Neural crest cell (in vitro differentiated cells): ENCODE data around the gene MAP3K21. TPM values are rescaled to one million over a fixed set of nuclear protein-coding genes. Genes with fewer than 3 reads are reported as not detected.

Source experiments
- DNase-seq: peaks from one replicate; pipeline ENCODE4 v3.0.0; 2021; ENCODE audit warnings: low read depth, mixed read lengths, low spot score
- H3K27ac Mint-ChIP-seq: one replicate; pipeline ENCODE4 v1.8.0; 2021; ENCODE audit warnings: mild to moderate bottlenecking, mixed read lengths; ENCODE audit not compliant: unreplicated experiment
- H3K27me3 Mint-ChIP-seq: 2 replicates; pipeline ENCODE4 v1.8.0; 2021; ENCODE audit warnings: low read depth, mild to moderate bottlenecking, mixed read lengths
- H3K36me3 Mint-ChIP-seq: 2 replicates; pipeline ENCODE4 v1.8.0; 2021; ENCODE audit warnings: low read depth, mild to moderate bottlenecking, mixed read lengths
- H3K4me1 Mint-ChIP-seq: 2 replicates; pipeline ENCODE4 v1.8.0; 2021; ENCODE audit warnings: mixed read lengths
- H3K4me3 Mint-ChIP-seq: one replicate; pipeline ENCODE4 v1.8.0; 2021; ENCODE audit warnings: mild to moderate bottlenecking, mixed read lengths
- H3K9me3 Mint-ChIP-seq: 2 replicates; pipeline ENCODE4 v1.8.0; 2021; ENCODE audit warnings: mixed read lengths
- CTCF ChIP-seq: fragments of 200-600 bp; sonication (generic); conservative IDR thresholded peaks from 2 replicates; pipeline ENCODE4 v1.5.0; 2021; ENCODE audit warnings: antibody characterized with exemption, mild to moderate bottlenecking
- total RNA-seq: library from RNA; stranded (reverse); gene quantifications from 2 replicates; pipeline ENCODE4 v1.2.1, GENCODE V29; 2021

MAP3K21 gene
- total RNA-seq, 1 donor from 2014 or later = 0.51 TPM

GRCh38 chr1:233355841-233356704, 28.5 kb downstream of the MAP3K21 start:
- no peak overlapping the region for H3K4me3 Mint-ChIP-seq
- no peaks in the 10 kb centered on the region for H3K36me3 Mint-ChIP-seq
- H3K27ac Mint-ChIP-seq = no peak overlapping the region
- H3K27me3 Mint-ChIP-seq = peaks cover 5% of the 10 kb centered on the region
- no peaks in the 10 kb centered on the region for H3K9me3 Mint-ChIP-seq
- H3K4me1 Mint-ChIP-seq = no peaks in the 10 kb centered on the region
- DNase-seq = no peak
- no peak for TF ChIP-seq CTCF

- DNase-seq = no peak
- no peaks in the 10 kb centered on the region for H3K4me1 Mint-ChIP-seq
- H3K36me3 Mint-ChIP-seq = no peaks in the 10 kb centered on the region
Measured at GRCh38 chr1:233356705-233356987, 29.1 kb downstream of the MAP3K21 start.

GRCh38 chr1:233357595-233358397, 30.3 kb downstream of the MAP3K21 start:
- Mint-ChIP-seq H3K4me3 (no peak overlapping the region), H3K9me3 (no peaks in the 10 kb centered on the region), H3K36me3 (no peaks in the 10 kb centered on the region), H3K4me1 (no peaks in the 10 kb centered on the region), H3K27me3 (peaks cover 11% of the 10 kb centered on the region), H3K27ac (no peak overlapping the region)
- no peak for TF ChIP-seq CTCF
- DNase-seq = no peak

More at GRCh38 chr1:233356705-233356987, 29.1 kb downstream of the MAP3K21 start:
- no peak for TF ChIP-seq CTCF
- Mint-ChIP-seq H3K27ac (no peak overlapping the region), H3K4me3 (no peak overlapping the region), H3K9me3 (no peaks in the 10 kb centered on the region), H3K27me3 (peaks cover 7% of the 10 kb centered on the region)

- Mint-ChIP-seq H3K36me3 (no peaks in the 10 kb centered on the region), H3K4me3 (no peak overlapping the region), H3K27me3 (peaks cover 7% of the 10 kb centered on the region), H3K27ac (no peak overlapping the region), H3K4me1 (no peaks in the 10 kb centered on the region), H3K9me3 (no peaks in the 10 kb centered on the region)
- DNase-seq = no peak
- TF ChIP-seq CTCF = no peak
Measured at GRCh38 chr1:233359431-233359830, 31.9 kb downstream of the MAP3K21 start.

GRCh38 chr1:233359905-233360304, 32.4 kb downstream of the MAP3K21 start:
- Mint-ChIP-seq H3K9me3 (no peaks in the 10 kb centered on the region), H3K27me3 (peaks cover 9% of the 10 kb centered on the region), H3K27ac (no peak overlapping the region), H3K4me3 (no peak overlapping the region), H3K4me1 (no peaks in the 10 kb centered on the region), H3K36me3 (no peaks in the 10 kb centered on the region)
- TF ChIP-seq CTCF = no peak
- no peak for DNase-seq
